ENCODE results near the gene TEAD2.

GRCh38 chr19:49403404-49404187, 41.4 kb upstream of the TEAD2 start:
- TF ChIP-seq CTCF (IDR thresholded peaks at IDR 0.05; ENCODE audit: low read depth, low read length) (no peak), EZH2phosphoT487 (IDR thresholded peaks at IDR 0.05; ENCODE audit: low read depth) (no peak)
